RWPE1 (cell line): Measurements from ENCODE around the gene ARMH2.

Source experiments
- CTCF ChIA-PET: fragments of 350-600 bp; sonication (Branson Sonifier 250); formaldehyde crosslinking; extraction: SDS; loops from one replicate; lab custom pipeline; 2021; lab: Yijun Ruan, JAX
- POLR2A ChIA-PET: fragments of 400-600 bp; formaldehyde crosslinking; extraction: SDS; loops from one replicate; lab custom pipeline; 2020; ENCODE audit warnings: antibody characterized with exemption; ENCODE audit not compliant: low non-redundant PET; lab: Yijun Ruan, JAX
- DNase-seq: peaks from one replicate; pipeline ENCODE4 v3.0.0; 2012; ENCODE audit warnings: low spot score
- H3K27ac ChIP-seq: fragments of 450-650 bp; 2 replicates; pipeline ENCODE4 v1.5.1; 2017
- TF ChIP-seq, protein P1 (sequence below): fragments of 450-650 bp; conservative IDR thresholded peaks from 2 replicates; pipeline ENCODE4 v1.5.1; 2017; ENCODE audit warnings: low read depth, mild to moderate bottlenecking

ARMH2 gene

DNA sequence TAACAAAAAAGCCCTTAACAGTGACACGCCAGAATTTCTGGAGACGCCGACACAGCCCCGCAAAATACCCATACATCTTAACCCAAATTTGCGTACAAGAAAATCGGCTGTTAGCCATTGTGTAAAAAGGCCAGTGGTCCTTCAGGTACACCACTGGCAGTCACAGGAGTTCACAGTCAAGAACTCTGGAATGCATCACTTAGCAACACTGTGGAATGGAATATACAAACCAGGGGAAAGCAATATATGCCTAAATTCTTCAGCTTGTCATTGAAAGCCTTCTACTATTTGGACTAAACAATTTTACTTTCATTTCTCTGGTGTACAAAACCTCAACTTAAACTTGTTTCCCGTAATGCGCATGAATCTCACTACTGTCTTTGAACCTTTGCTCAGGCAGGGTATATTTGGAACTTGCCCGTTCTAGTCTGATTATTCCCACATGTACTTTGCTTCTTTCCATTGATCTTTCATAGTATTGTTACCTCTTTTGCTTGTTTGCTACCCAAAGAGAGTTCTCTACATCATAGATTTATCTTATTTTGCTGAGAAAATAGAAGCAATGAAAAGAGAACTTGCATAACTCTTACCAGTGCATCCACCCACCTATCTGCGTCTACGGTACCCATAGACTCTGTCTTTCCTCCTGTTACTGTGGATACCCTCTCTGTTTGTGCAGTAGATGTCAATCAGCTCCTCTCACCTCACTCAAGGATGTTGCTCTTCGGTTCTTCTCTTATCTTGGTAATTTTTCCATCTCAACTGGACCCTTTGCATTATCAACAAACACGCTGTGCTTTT lies at the start of gene ARMH2:
ARMH2 (minus strand) TSS at position 178 of the 801 bp plus-strand sequence; CDS start at position 118, 60 bp downstream.
- POLR2A ChIA-PET, result no interaction called here
- CTCF ChIA-PET, result interaction anchor here (0.7 kb wide), 1 partner anchor 193 kb away, joined by 3 read pairs; no protein-coding TSS in a partner anchor
- no peak for DNase-seq
- TF ChIP-seq, protein P1, sequence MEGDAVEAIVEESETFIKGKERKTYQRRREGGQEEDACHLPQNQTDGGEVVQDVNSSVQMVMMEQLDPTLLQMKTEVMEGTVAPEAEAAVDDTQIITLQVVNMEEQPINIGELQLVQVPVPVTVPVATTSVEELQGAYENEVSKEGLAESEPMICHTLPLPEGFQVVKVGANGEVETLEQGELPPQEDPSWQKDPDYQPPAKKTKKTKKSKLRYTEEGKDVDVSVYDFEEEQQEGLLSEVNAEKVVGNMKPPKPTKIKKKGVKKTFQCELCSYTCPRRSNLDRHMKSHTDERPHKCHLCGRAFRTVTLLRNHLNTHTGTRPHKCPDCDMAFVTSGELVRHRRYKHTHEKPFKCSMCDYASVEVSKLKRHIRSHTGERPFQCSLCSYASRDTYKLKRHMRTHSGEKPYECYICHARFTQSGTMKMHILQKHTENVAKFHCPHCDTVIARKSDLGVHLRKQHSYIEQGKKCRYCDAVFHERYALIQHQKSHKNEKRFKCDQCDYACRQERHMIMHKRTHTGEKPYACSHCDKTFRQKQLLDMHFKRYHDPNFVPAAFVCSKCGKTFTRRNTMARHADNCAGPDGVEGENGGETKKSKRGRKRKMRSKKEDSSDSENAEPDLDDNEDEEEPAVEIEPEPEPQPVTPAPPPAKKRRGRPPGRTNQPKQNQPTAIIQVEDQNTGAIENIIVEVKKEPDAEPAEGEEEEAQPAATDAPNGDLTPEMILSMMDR, result no peak
- H3K27ac ChIP-seq, result no peak within 1 kb of the TSS

DNA sequence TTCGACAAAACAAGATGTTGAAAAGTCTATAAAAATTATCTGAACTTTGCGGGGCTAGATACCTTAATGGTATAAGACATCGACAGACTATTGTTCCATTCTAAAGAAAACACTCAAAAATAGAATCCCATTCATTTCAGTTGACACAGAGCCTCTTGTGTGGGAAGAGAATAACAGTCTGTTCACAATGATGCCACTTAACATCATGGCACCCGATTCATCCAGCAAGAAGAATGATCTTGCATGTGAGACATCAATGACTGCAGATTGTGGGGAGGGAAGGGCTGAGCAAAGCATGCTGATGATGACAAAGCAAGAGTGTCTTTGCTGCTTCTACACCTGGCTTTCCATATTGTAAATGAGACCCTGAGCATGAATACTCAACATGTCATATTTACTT lies 49.7 kb upstream of the ARMH2 start:
- H3K27ac ChIP-seq, result no peak overlapping the region
- TF ChIP-seq, protein P1, result no peak
- POLR2A ChIA-PET, result no interaction called here
- CTCF ChIA-PET, result no interaction called here
- no peak for DNase-seq

DNA sequence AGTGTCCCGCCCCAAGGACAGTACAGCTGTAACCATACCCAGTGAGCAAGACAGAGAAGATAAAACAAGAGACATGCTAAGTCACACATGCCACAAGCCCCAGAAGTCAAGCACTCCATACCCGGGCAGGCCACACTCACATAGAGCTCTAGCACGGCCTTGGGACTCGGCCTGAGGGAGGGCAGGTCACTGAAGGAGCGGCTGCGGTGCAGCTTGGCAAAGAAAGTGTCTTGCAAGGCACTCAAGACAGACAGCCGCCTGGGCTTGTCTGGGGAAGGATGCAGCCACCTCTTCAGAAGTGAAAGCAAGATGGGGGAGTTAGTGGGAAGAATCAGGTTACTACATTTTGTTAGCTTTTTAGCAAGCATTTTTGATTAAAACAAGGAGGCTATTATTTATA lies 48.7 kb upstream of the ARMH2 start:
- POLR2A ChIA-PET, result no interaction called here
- CTCF ChIA-PET, result interaction anchor here (3.4 kb wide), 1 partner anchor 9 kb away, joined by 15 read pairs; no protein-coding TSS in a partner anchor
- TF ChIP-seq, protein P1, result no peak

DNA sequence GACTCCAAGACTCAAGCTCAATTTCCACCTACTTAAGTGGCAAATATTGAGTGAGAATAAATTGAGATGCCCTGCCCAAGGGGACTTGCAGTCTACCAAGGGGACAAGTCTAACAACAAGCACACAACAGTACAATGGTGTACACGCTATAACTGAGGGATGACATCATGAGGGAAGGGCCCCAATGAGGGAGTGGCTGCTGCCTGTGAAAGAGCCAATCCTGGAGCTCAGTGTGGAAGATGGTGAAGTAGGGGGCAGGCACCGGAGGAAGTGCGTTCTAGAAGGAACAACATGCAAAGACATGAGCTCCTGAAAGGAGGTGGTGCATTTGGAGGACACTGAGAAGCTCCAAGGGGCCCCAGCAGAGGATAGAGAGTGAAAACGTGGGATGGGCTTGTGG lies 46.9 kb upstream of the ARMH2 start:
- ChIA-PET CTCF (interaction anchor here (0.5 to 3.4 kb wide), 3 partner anchors 11 to 325 kb away, joined by 3 to 15 read pairs (median 4); no protein-coding TSS in a partner anchor), POLR2A (no interaction called here)
- H3K27ac ChIP-seq, result no peak overlapping the region
- TF ChIP-seq, protein P1, result no peak
- no peak for DNase-seq

More for the DNA sequence above, 48.7 kb upstream of the ARMH2 start:
- peak overlapping the region; percentile 63 for H3K27ac ChIP-seq
- no peak for DNase-seq

DNA sequence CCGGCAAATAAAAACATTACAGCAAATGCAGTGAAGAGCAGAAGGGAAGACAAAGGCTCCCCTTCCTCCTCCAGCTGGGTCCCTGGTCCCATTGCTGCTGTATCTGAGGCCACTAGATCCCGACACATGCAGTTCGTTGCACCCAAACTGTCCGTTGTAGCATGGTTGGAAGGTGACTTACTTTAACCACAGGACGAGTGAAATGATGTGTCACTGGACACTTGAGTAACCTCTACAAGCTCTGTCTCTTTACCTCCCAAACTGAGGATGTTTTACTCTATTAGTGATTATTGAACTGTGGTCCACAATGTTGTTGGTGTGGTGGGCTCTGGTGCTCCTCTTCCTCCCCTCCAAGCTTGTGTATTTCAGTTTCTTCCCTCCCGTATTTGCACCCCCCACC lies 46.2 kb upstream of the ARMH2 start:
- ChIA-PET POLR2A (no interaction called here), CTCF (interaction anchor here (1.3 to 3.4 kb wide), 2 partner anchors 11 to 226 kb away, joined by 3 to 15 read pairs; no protein-coding TSS in a partner anchor)

DNA sequence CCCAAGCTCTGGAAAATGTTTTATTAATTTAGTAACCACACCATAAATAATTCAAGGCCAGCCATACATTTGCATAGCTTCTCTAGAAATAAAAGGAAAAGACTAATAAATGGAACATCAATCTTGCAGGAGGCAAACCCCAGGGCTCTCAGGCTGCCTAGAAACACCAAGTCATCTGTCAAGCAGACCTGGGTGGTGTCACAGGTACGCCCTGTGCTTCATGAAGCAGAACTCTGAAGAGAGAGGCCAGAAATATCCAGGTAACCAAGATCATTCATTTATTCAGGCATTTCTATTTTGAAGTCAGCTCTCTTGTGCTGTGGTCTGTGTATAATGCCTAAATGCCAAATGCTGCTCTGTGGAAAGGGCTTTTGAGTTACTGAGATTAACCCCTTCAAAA lies 45.3 kb upstream of the ARMH2 start:
- CTCF ChIA-PET, result interaction anchor here (0.7 kb wide), 1 partner anchor 1899 kb away, joined by 4 read pairs; no protein-coding TSS in a partner anchor

More for the DNA sequence above, 46.2 kb upstream of the ARMH2 start:
- no peak for DNase-seq
- TF ChIP-seq, protein P1, result no peak
- H3K27ac ChIP-seq, result no peak overlapping the region

More for the DNA sequence above, 45.3 kb upstream of the ARMH2 start:
- POLR2A ChIA-PET, result no interaction called here
- no peak for DNase-seq
- TF ChIP-seq, protein P1, result no peak
- no peak overlapping the region for H3K27ac ChIP-seq
